Measurements from ENCODE around the gene IL24. TPM values are rescaled to one million over a fixed set of nuclear protein-coding genes. Genes with fewer than 3 reads are reported as not detected.

Gene IL24
- polyA plus RNA-seq, 3 donors = 0.16 TPM; not detected in 2

GRCh38 chr1:206951318-206952100, 54.3 kb downstream of the IL24 start:
- peak overlapping the region in 5 of 7 donors; percentile 26 to 84 (median 55) for H3K27ac Mint-ChIP-seq
- H3K9ac ChIP-seq (ENCODE audit: insufficient read depth, low read length, poor library complexity, severe bottlenecking) = no peak overlapping the region
- H3K4me2 ChIP-seq (replicated peaks; ENCODE audit: extremely low read depth, low read length, poor library complexity, severe bottlenecking) = peak overlapping the region; percentile 20
- no peaks in the 10 kb centered on the region for H3K9me3 ChIP-seq (replicated peaks in 1 of 2; ENCODE audit: control insufficient read depth in 1 of 2, insufficient read depth in 1 of 2, low read length in 2 of 2)
- no peak for TF ChIP-seq CTCF (IDR thresholded peaks at IDR 0.05)
- H3K36me3 Mint-ChIP-seq = peaks cover 2 to 4% of the 10 kb centered on the region in 2 donors
- H3K27ac ChIP-seq (ENCODE audit: low read depth in 1 of 2, low read length in 2 of 2) = peak overlapping the region in 1 of 2 donors; percentile 64
- no peak overlapping the region for H3K4me3 ChIP-seq (replicated peaks in 1 of 3; ENCODE audit: low read depth in 2 of 3, low read length in 3 of 3)
- peaks cover 66% of the 10 kb centered on the region for H3K4me1 Mint-ChIP-seq
- H3K4me3 Mint-ChIP-seq = no peak overlapping the region
- no peaks in the 10 kb centered on the region for H3K36me3 ChIP-seq (replicated peaks in 1 of 2; ENCODE audit: control insufficient read depth in 1 of 2, insufficient read depth in 2 of 2, low read length in 2 of 2)
- H2AFZ ChIP-seq (ENCODE audit: insufficient read depth, low read depth, low read length, poor library complexity, severe bottlenecking) = no peak overlapping the region
- H3K27me3 Mint-ChIP-seq (ENCODE audit: low read depth in 3 of 3) = peaks cover 7 to 9% (median 9%) of the 10 kb centered on the region in 3 donors
- no peaks in the 10 kb centered on the region for H3K79me2 ChIP-seq (ENCODE audit: insufficient read depth, low read length)
- H3K9me3 Mint-ChIP-seq = peaks cover 0 to 7% (median 0%) of the 10 kb centered on the region in 7 donors
- peaks cover 40 to 59% of the 10 kb centered on the region in 2 donors for H3K4me1 ChIP-seq (ENCODE audit: control insufficient read depth in 1 of 2, insufficient read depth in 2 of 2, low read length in 2 of 2)
- H4K20me1 ChIP-seq (ENCODE audit: insufficient read depth, low read length) = no peaks in the 10 kb centered on the region
- peak in 2 of 3 donors; percentile 38 to 43 for DNase-seq
- no peaks in the 10 kb centered on the region for H3K27me3 ChIP-seq (ENCODE audit: control insufficient read depth in 2 of 2, insufficient read depth in 2 of 2, low read length in 2 of 2)
- 0% methylated on average over 2 of the region's 4 CpGs for WGBS (ENCODE audit: insufficient coverage)
- intact Hi-C loops (cut with micrococcal nuclease) = no loop called here

- no CpG with 5 or more reads among the region's 4 CpGs for WGBS (ENCODE audit: insufficient coverage)
- peaks cover 36 to 52% of the 10 kb centered on the region in 2 donors for H3K4me1 ChIP-seq (ENCODE audit: control insufficient read depth in 1 of 2, insufficient read depth in 2 of 2, low read length in 2 of 2)
- no peaks in the 10 kb centered on the region for H3K27me3 ChIP-seq (ENCODE audit: control insufficient read depth in 2 of 2, insufficient read depth in 2 of 2, low read length in 2 of 2)
- H3K9me3 ChIP-seq (replicated peaks in 1 of 2; ENCODE audit: control insufficient read depth in 1 of 2, insufficient read depth in 1 of 2, low read length in 2 of 2) = no peaks in the 10 kb centered on the region
- peaks cover 0 to 7% (median 0%) of the 10 kb centered on the region in 7 donors for H3K9me3 Mint-ChIP-seq
- no peak overlapping the region for H2AFZ ChIP-seq (ENCODE audit: insufficient read depth, low read depth, low read length, poor library complexity, severe bottlenecking)
- H3K27me3 Mint-ChIP-seq (ENCODE audit: low read depth in 3 of 3) = peaks cover 7 to 12% (median 9%) of the 10 kb centered on the region in 3 donors
- no peak overlapping the region for H3K9ac ChIP-seq (ENCODE audit: insufficient read depth, low read length, poor library complexity, severe bottlenecking)
- H3K4me3 Mint-ChIP-seq = peak overlapping the region in 1 of 2 donors; percentile 44
- no peaks in the 10 kb centered on the region for H4K20me1 ChIP-seq (ENCODE audit: insufficient read depth, low read length)
- peaks cover 4% of the 10 kb centered on the region in 2 donors for H3K36me3 Mint-ChIP-seq
- H3K79me2 ChIP-seq (ENCODE audit: insufficient read depth, low read length) = no peaks in the 10 kb centered on the region
- H3K36me3 ChIP-seq (replicated peaks in 1 of 2; ENCODE audit: control insufficient read depth in 1 of 2, insufficient read depth in 2 of 2, low read length in 2 of 2) = no peaks in the 10 kb centered on the region
- no peak overlapping the region for H3K4me3 ChIP-seq (replicated peaks in 1 of 3; ENCODE audit: low read depth in 2 of 3, low read length in 3 of 3)
- TF ChIP-seq CTCF (IDR thresholded peaks at IDR 0.05) = no peak
- no peak overlapping the region for H3K4me2 ChIP-seq (replicated peaks; ENCODE audit: extremely low read depth, low read length, poor library complexity, severe bottlenecking)
- peak overlapping the region; percentile 12 to 64 for H3K27ac ChIP-seq (ENCODE audit: low read depth in 1 of 2, low read length in 2 of 2)
- H3K27ac Mint-ChIP-seq = peak overlapping the region in 5 of 7 donors; percentile 26 to 84 (median 49)
- intact Hi-C loops (cut with micrococcal nuclease) = no loop called here
- DNase-seq = peak; percentile 87 to 94 (median 92)
- peaks cover 61% of the 10 kb centered on the region for H3K4me1 Mint-ChIP-seq
Observed at GRCh38 chr1:206952171-206952570, 54.9 kb downstream of the IL24 start.

All from CD14-positive monocyte (primary cell).